Measurements from ENCODE around the gene MAP3K14. TPM values are rescaled to one million over a fixed set of nuclear protein-coding genes. Genes with fewer than 3 reads are reported as not detected.

Gene MAP3K14
- total RNA-seq, 4 donors from 2014 or later: 9.6 to 14.4 (median 11.9) TPM

- TF ChIP-seq EP300 (IDR thresholded peaks at IDR 0.05): no peak
- TF ChIP-seq POLR2A (IDR thresholded peaks at IDR 0.05): no peak
- TF ChIP-seq POLR2AphosphoS5 (IDR thresholded peaks at IDR 0.05): no peak
- TF ChIP-seq CTCF (IDR thresholded peaks at IDR 0.05): no peak
- Histone ChIP-seq H3K9me3 (no peaks in the 10 kb centered on the region), H3K27ac (no peak overlapping the region), H3K4me1 (peaks cover 31% of the 10 kb centered on the region), H3K36me3 (peaks cover 35% of the 10 kb centered on the region), H3K27me3 (no peaks in the 10 kb centered on the region), H3K4me3 (no peak overlapping the region)
- no peak for DNase-seq (ENCODE audit: low spot score in 2 of 2)
- 58% methylated on average over 3 of the region's 3 CpGs for WGBS
Measured at GRCh38 chr17:45279898-45280297, 36.9 kb downstream of the MAP3K14 start.

GRCh38 chr17:45277992-45278391 is 38.8 kb downstream of the MAP3K14 start:
- WGBS: 49% methylated on average over 7 of the region's 7 CpGs
- DNase-seq (ENCODE audit: low spot score in 2 of 2): no peak
- H3K4me1 ChIP-seq: peaks cover 26% of the 10 kb centered on the region

GRCh38 chr17:45277216-45277849 is 39.5 kb downstream of the MAP3K14 start:
- peaks cover 26% of the 10 kb centered on the region for H3K4me1 ChIP-seq
- H3K27ac ChIP-seq: peak overlapping the region; percentile 60
- H3K4me3 ChIP-seq: no peak overlapping the region
- WGBS: 18% methylated on average over 15 of the region's 16 CpGs
- DNase-seq (ENCODE audit: low spot score in 2 of 2): peak; percentile 95 to 97
- H3K9me3 ChIP-seq: no peaks in the 10 kb centered on the region
- no peaks in the 10 kb centered on the region for H3K27me3 ChIP-seq
- peaks cover 36% of the 10 kb centered on the region for H3K36me3 ChIP-seq
- TF ChIP-seq POLR2AphosphoS5 (IDR thresholded peaks at IDR 0.05) (peak in 2 of 3 donors; percentile 32 to 58), POLR2A (IDR thresholded peaks at IDR 0.05) (no peak), EP300 (IDR thresholded peaks at IDR 0.05) (no peak), CTCF (IDR thresholded peaks at IDR 0.05) (peak; percentile 78 to 87)

More at GRCh38 chr17:45277992-45278391, 38.8 kb downstream of the MAP3K14 start:
- H3K9me3 ChIP-seq: no peaks in the 10 kb centered on the region
- TF ChIP-seq POLR2AphosphoS5 (IDR thresholded peaks at IDR 0.05) (no peak), CTCF (IDR thresholded peaks at IDR 0.05) (no peak), POLR2A (IDR thresholded peaks at IDR 0.05) (no peak), EP300 (IDR thresholded peaks at IDR 0.05) (no peak)
- H3K4me3 ChIP-seq: no peak overlapping the region
- H3K27me3 ChIP-seq: no peaks in the 10 kb centered on the region
- peaks cover 35% of the 10 kb centered on the region for H3K36me3 ChIP-seq
- peak overlapping the region; percentile 60 for H3K27ac ChIP-seq

- no peak for DNase-seq (ENCODE audit: low spot score in 2 of 2)
- Histone ChIP-seq H3K9me3 (no peaks in the 10 kb centered on the region), H3K4me1 (peaks cover 26% of the 10 kb centered on the region), H3K27ac (peak overlapping the region; percentile 40), H3K4me3 (no peak overlapping the region), H3K27me3 (no peaks in the 10 kb centered on the region), H3K36me3 (peaks cover 38% of the 10 kb centered on the region)
- WGBS: 58% methylated on average over 5 of the region's 6 CpGs
- no peak for TF ChIP-seq CTCF (IDR thresholded peaks at IDR 0.05)
- no peak for TF ChIP-seq POLR2A (IDR thresholded peaks at IDR 0.05)
- TF ChIP-seq EP300 (IDR thresholded peaks at IDR 0.05): no peak
- no peak for TF ChIP-seq POLR2AphosphoS5 (IDR thresholded peaks at IDR 0.05)
Measured at GRCh38 chr17:45276031-45276430, 40.8 kb downstream of the MAP3K14 start.

GRCh38 chr17:45274033-45274432 is 42.8 kb downstream of the MAP3K14 start:
- no peaks in the 10 kb centered on the region for H3K27me3 ChIP-seq
- no CpG with 5 or more reads among the region's 5 CpGs for WGBS
- H3K36me3 ChIP-seq: peaks cover 54% of the 10 kb centered on the region
- peak in 1 of 2 donors; percentile 54 for DNase-seq (ENCODE audit: low spot score in 2 of 2)
- no peaks in the 10 kb centered on the region for H3K9me3 ChIP-seq
- H3K4me1 ChIP-seq: peaks cover 26% of the 10 kb centered on the region
- no peak overlapping the region for H3K27ac ChIP-seq
- H3K4me3 ChIP-seq: no peak overlapping the region
- no peak for TF ChIP-seq EP300 (IDR thresholded peaks at IDR 0.05)
- no peak for TF ChIP-seq POLR2AphosphoS5 (IDR thresholded peaks at IDR 0.05)
- TF ChIP-seq POLR2A (IDR thresholded peaks at IDR 0.05): no peak
- TF ChIP-seq CTCF (IDR thresholded peaks at IDR 0.05): no peak

Measured in suprapubic skin (tissue), 4 donors.